GM18907 (cell line): ENCODE data around the gene MYH15.

Experiments
- ATAC-seq: cut with Tn5 transposase; IDR thresholded peaks from one replicate; pipeline ENCODE4 v1.9.1; 2021; ENCODE audit warnings: mild to moderate bottlenecking, moderate library complexity; ENCODE audit not compliant: unreplicated experiment

The MYH15 gene

DNA sequence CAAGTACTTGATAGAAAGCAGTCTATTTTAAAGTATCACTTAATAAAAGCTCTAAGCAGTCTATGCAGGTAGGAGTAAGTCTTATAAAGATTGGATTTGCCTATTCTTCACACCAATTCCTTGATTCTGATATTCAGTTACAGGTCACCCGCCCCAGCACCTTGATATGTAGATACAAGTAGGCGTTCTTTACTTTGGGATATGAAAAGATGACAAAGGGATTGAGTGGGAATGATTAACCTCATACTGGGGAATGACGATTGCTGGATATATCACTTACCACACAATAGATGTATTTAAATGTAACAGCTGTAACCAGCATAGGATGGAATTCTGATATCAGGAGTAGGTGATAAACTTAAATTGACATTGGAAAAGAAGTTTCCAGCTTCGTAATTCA is 166.9 kb downstream of the MYH15 start:
- ATAC-seq: no peak

DNA sequence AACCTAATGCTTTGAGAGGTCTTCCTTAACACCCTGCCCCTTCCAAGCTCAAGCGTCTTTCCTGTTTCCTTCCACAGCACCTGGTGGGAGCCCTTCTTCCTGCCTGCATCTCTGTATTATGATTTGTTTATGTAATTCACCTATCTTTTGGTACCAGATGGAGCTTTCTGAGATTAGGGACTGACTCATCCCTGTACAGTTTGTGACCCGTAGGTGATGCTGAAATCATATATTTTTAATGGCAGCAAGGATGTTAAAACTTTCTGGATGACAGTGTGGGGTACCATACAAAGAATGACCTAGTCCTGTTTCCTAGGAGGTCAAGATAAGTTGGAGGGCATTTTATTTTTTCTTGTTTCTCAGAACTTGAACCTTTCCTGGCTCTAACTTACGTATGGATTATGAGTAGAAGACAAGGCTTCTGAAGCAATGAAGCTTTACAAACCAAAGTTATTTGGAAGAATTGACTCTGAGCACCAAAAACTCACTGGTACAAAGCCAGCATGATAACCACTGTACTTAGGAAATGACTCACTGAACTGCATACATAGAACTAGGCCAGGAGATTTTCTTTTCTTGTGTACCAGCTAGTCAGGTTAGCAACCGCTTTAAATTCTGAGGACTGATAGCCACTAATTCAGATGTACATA is 167.4 kb downstream of the MYH15 start:
- peak; percentile 84 for ATAC-seq

DNA sequence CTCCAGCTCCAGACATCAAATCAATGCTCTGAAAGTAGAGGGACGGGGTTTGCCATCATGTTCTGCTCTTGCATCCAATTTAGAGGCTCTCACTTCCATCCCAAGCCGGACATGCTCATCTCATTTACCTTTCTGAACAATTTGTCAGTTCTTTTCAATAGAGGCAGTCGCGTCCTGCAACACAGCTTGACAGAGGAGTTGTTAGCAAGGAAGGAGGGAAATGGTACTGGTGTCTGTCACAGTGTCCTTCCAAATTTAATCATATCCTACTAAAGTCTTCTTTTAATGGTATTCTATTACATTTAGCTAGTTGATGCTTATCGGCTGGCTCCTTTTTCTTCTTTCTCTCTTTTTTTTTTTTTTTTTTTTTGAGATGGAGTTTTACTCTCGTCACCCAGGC is 168.5 kb downstream of the MYH15 start:
- ATAC-seq: no peak

GRCh38 chr3:108338901-108339545 is 171.4 kb downstream of the MYH15 start:
- ATAC-seq: peak; percentile 69

DNA sequence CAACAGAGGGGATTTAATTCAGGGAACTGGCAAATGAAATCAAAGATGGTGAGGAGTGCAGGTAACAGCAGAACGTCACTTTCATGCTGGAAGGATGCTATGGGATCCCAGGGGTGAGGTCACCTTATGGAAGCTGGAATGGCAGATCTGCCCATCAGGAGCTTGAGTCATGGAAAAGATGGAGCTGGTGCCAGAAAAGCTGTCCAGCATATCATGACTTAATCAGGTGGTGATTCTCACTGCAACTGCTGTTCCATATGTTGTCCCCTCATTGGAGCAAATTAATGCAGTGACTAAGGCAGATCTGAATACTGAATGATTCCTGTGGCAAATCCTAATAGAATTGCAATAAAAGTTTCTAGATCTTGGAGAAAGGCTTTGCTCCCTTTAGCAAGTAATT is 175.7 kb downstream of the MYH15 start:
- ATAC-seq: no peak

- ATAC-seq: no peak
Observed at GRCh38 chr3:108333961-108334360, 176.4 kb downstream of the MYH15 start.

DNA sequence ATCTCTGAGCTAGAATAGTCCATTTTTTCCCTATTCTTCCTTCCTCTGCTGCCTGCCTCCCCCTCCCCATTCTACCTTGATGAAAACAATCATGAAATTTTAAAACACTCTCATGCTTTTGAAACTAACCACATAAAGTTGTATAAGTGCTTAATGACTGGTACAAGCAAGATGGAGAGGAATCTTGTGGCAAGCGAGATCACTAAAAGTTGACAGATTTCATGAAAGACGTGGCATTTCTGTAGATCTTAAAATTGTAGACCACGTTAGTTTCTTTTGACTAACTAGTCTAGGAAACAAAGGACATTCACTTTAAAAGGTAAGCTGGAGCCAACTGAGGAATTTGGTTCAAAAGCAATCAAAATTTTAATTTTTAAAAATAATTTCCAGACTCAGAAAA is 178.6 kb downstream of the MYH15 start:
- no peak for ATAC-seq
